Measurements from ENCODE around the gene GNPTG. TPM values are rescaled to one million over a fixed set of nuclear protein-coding genes. Genes with fewer than 3 reads are reported as not detected.

GNPTG gene
- total and polyA plus RNA-seq, 2 of the 8 experiments (the other 6 are each of a cell fraction or from before 2014, with no cell fraction given), result 26.2 to 51.2 TPM

DNA sequence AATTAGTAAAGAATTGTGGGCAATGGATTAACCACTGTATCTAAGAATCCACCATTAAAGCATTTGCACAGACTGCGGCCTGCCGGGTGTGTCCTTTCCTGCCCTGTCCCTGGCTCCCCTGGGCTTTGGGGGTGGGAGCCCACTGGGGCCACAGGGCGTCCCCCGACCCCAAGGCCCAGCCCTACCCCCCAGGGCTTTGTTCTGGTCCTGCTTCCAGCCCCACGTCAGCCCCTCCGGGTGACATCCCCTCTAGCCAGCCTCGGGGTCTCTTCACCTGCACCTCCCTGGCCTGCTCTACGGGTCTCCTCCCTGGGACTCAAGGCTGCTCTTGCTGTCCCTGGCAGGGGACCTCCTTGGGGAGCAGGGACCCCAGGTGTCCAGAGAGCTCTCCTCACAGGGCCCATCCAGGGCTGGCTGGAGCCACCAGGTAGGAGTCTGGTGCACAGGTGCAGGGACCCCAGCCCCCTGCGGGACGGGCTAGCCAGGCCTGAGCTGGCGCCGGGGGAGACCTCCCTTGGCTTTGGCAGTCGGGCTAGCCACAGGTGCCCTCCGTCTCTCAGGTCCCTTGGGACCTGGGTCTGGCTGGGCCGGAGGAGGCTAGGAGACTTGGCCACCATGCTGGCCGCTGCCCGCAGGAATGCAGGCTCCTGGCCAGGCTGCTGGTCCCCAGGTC lies 24.6 kb upstream of the GNPTG start:
- FAIRE-seq, result no peak
- CTCF ChIA-PET (ENCODE audit: partially characterized antibody), result interaction anchor here (0.9 to 2.1 kb wide), 7 partner anchors 9 to 86 kb away, joined by 3 to 6 read pairs (median 5); no protein-coding TSS in a partner anchor
- TF ChIP-seq POLR2AphosphoS5 (IDR thresholded peaks at IDR 0.05; ENCODE audit: low read depth, low read length) (no peak), HDAC6 (IDR thresholded peaks at IDR 0.05; ENCODE audit: low read depth, low read length) (no peak), TCF12 (IDR thresholded peaks at IDR 0.05; ENCODE audit: low read depth, low read length) (no peak), EGR1 (IDR thresholded peaks at IDR 0.05; ENCODE audit: borderline replicate concordance, low read depth, low read length) (no peak), RBBP5 (IDR thresholded peaks at IDR 0.05; ENCODE audit: borderline replicate concordance, low read depth, low read length) (no peak), NANOG (IDR thresholded peaks at IDR 0.05; ENCODE audit: insufficient read depth, low read depth, low read length, poor library complexity, severe bottlenecking) (no peak), RXRA (IDR thresholded peaks at IDR 0.05; ENCODE audit: insufficient read depth, low read depth, low read length) (no peak), FOSL1 (IDR thresholded peaks at IDR 0.05; ENCODE audit: insufficient read depth, low read depth, low read length) (no peak), POU5F1 (IDR thresholded peaks at IDR 0.05; ENCODE audit: low read depth, low read length) (no peak)

More for the DNA sequence above, 24.6 kb upstream of the GNPTG start:
- Histone ChIP-seq H4K20me1 (replicated peaks in 1 of 2; ENCODE audit: control insufficient read depth in 1 of 2, insufficient read depth in 2 of 2, low read length in 2 of 2) (peaks cover 7 to 10% of the 10 kb centered on the region in 2 experiments), H2BK12ac (ENCODE audit: low read depth, low read length) (no peak overlapping the region), H4K8ac (ENCODE audit: extremely low read depth, insufficient read depth, low read length) (no peak overlapping the region), H3K23ac (ENCODE audit: insufficient read length) (no peak overlapping the region), H2BK15ac (ENCODE audit: low read length) (no peak overlapping the region), H3K4me1 (replicated peaks in 1 of 4; ENCODE audit: control insufficient read depth in 3 of 4, insufficient read depth in 4 of 4, low read length in 3 of 4) (peaks cover 0 to 7% (median 4%) of the 10 kb centered on the region in 4 experiments; a peak in 5 of 7 replicates), H2BK120ac (replicated peaks; ENCODE audit: low read depth, low read length) (no peak overlapping the region), H3K27me3 (replicated peaks in 1 of 4; ENCODE audit: control insufficient read depth in 3 of 4, extremely low read depth in 1 of 4, insufficient read depth in 3 of 4, low read length in 3 of 4) (peaks cover 0 to 6% (median 1%) of the 10 kb centered on the region in 4 experiments; a peak in 4 of 7 replicates), H4K5ac (ENCODE audit: insufficient read length, low read depth, low read length) (no peak overlapping the region), H3K14ac (ENCODE audit: insufficient read length) (no peak overlapping the region), H2BK5ac (ENCODE audit: low read depth, low read length) (no peak overlapping the region), H4K91ac (replicated peaks; ENCODE audit: insufficient read length, low read length) (no peak overlapping the region), H3K36me3 (ENCODE audit: control insufficient read depth in 2 of 4, insufficient read depth in 4 of 4, low read length in 3 of 4) (peaks cover 5 to 20% (median 9%) of the 10 kb centered on the region in 4 experiments; a peak in 7 of 8 replicates), H3K9me3 (ENCODE audit: insufficient read depth in 2 of 2, low read depth in 1 of 2, low read length in 1 of 2) (peaks cover 5 to 8% of the 10 kb centered on the region in 2 experiments; a peak in 2 of 4 replicates), H3K23me2 (ENCODE audit: low read depth, low read length) (peaks cover 4% of the 10 kb centered on the region; the same call in 1 of the 2 replicates), H3K27ac (ENCODE audit: low read depth, low read length) (peak overlapping the region; percentile 15; the same call in 1 of the 2 replicates), H3K4me3 (ENCODE audit: extremely low read depth in 1 of 4, insufficient read depth in 2 of 4, low read depth in 3 of 4, low read length in 4 of 4) (no peak overlapping the region), H3K4me2 (ENCODE audit: insufficient read depth in 1 of 2, low read depth in 2 of 2, low read length in 2 of 2) (no peak overlapping the region), H2BK20ac (ENCODE audit: low read length) (no peak overlapping the region), H3K4ac (replicated peaks; ENCODE audit: insufficient read length, low read depth, low read length) (no peak overlapping the region), H2AFZ (ENCODE audit: low read length) (no peak overlapping the region), H3K56ac (replicated peaks; ENCODE audit: insufficient read length, low read depth, low read length) (no peak overlapping the region), H2AK5ac (ENCODE audit: low read depth, low read length) (no peak overlapping the region), H3K9ac (replicated peaks in 1 of 4; ENCODE audit: extremely low read depth in 1 of 4, low read depth in 3 of 4, low read length in 3 of 4) (no peak overlapping the region), H3K79me2 (ENCODE audit: control insufficient read depth in 1 of 2, insufficient read depth in 2 of 2, low read length in 2 of 2) (no peaks in the 10 kb centered on the region; a peak in 1 of 4 replicates), H3K18ac (ENCODE audit: extremely low read depth, low read length) (no peak overlapping the region), H3K79me1 (ENCODE audit: low read depth, low read length) (no peaks in the 10 kb centered on the region; the same call in 1 of the 2 replicates)
- no peak for DNase-seq (ENCODE audit: low read depth in 1 of 2, low spot score in 2 of 2)
- 96% methylated on average over 13 of the region's 17 CpGs; no CpG with 5 or more reads in 1 of the 2 experiments for WGBS, 2 experiments (ENCODE audit: extremely low coverage in 1 of 2, insufficient coverage in 1 of 2, insufficient read length in 1 of 2, insufficient replicate concordance in 2 of 2, low coverage in 1 of 2, low lambda C conversion rate in 2 of 2, missing lambda C conversion rate in 1 of 2)
- POLR2A ChIA-PET (ENCODE audit: partially characterized antibody), result interaction anchor here (0.7 to 6.5 kb wide), 7 partner anchors 8 to 145 kb away, joined by 3 to 106 read pairs (median 4); partner anchors contain the start of gene UBE2I
